SK-N-SH treated with all-trans-retinoic acid at 6 μM for 48 hours (cell line): Measurements from ENCODE around the gene ATP1A2.

Experiments
- ARNTL ChIP-seq: fragments of 450-650 bp; formaldehyde crosslinking; IDR thresholded peaks from 2 replicates; pipeline ENCODE4 v1.5.0; 2020; ENCODE audit warnings: low read depth, mild to moderate bottlenecking, moderate library complexity, borderline replicate concordance
- CREB5 ChIP-seq: fragments of 250-450 bp; sonication (Bioruptor Pico); IDR thresholded peaks from 2 replicates; pipeline ENCODE4 v1.5.1; 2020; ENCODE audit warnings: low read depth, mild to moderate bottlenecking, moderate library complexity
- GLIS3 ChIP-seq: fragments of 250-450 bp; sonication (Bioruptor Pico); IDR thresholded peaks from 2 replicates; pipeline ENCODE4 v1.5.0; 2020; ENCODE audit warnings: mild to moderate bottlenecking, moderate library complexity
- OSR1 ChIP-seq: fragments of 250-450 bp; sonication (Bioruptor Pico); IDR thresholded peaks from 2 replicates; pipeline ENCODE4 v1.8.0; 2022; ENCODE audit warnings: moderate library complexity, mild to moderate bottlenecking, inconsistent platforms
- PATZ1 ChIP-seq: fragments of 250-450 bp; sonication (Bioruptor Pico); IDR thresholded peaks from 2 replicates; pipeline ENCODE4 v1.8.0; 2020; ENCODE audit warnings: mild to moderate bottlenecking, moderate library complexity, borderline replicate concordance
- RARB ChIP-seq: fragments of 250-450 bp; sonication (Bioruptor Pico); IDR thresholded peaks from 2 replicates; pipeline ENCODE4 v1.8.0; 2021; ENCODE audit warnings: mild to moderate bottlenecking, moderate library complexity
- TCF4 ChIP-seq: fragments of 250-450 bp; sonication (Bioruptor Pico); IDR thresholded peaks from 2 replicates; pipeline ENCODE4 v1.8.0; 2021; ENCODE audit warnings: mild to moderate bottlenecking, moderate library complexity, borderline replicate concordance
- ZFP3 ChIP-seq: fragments of 250-450 bp; sonication (Bioruptor Pico); IDR thresholded peaks from 2 replicates; pipeline ENCODE4 v1.5.0; 2020; ENCODE audit warnings: mild to moderate bottlenecking, moderate library complexity
- ZFP30 ChIP-seq: fragments of 450-650 bp; formaldehyde crosslinking; IDR thresholded peaks from 2 replicates; pipeline ENCODE4 v1.5.0; 2022; ENCODE audit warnings: mild to moderate bottlenecking, moderate library complexity
- ZNF8 ChIP-seq: fragments of 450-650 bp; formaldehyde crosslinking; IDR thresholded peaks from 2 replicates; pipeline ENCODE4 v1.5.0; 2020; ENCODE audit warnings: mild to moderate bottlenecking, moderate library complexity

- TF ChIP-seq ZFP30 (CRISPR knock-in tag) = no peak
- TF ChIP-seq TCF4 (CRISPR knock-in tag) = no peak
- no peak for TF ChIP-seq PATZ1 (CRISPR knock-in tag)
- no peak for TF ChIP-seq RARB (CRISPR knock-in tag)
- TF ChIP-seq OSR1 = no peak
- TF ChIP-seq GLIS3 = no peak
- no peak for TF ChIP-seq ARNTL (CRISPR knock-in tag)
- TF ChIP-seq ZNF8 = no peak
- TF ChIP-seq CREB5 = no peak
- no peak for TF ChIP-seq ZFP3 (CRISPR knock-in tag)
These were observed 32.6 kb downstream of the ATP1A2 start for GRCh38 chr1:160148121-160148520.
